Posterior cingulate gyrus (tissue), 11 donors: ENCODE results near the gene MLLT3.

Source experiments
- DNase-seq, 10 donors: peaks; one replicate each; pipeline versions ENCODE4 v3.0.0 to v3.0.0-alpha.2; 2020 to 2021; ENCODE audit warnings: mixed read lengths in 3 of 10
- intact Hi-C: fragments of 100-400 bp; cut with DNase I; formaldehyde crosslinking; loops from one replicate; pipeline ENCODE4 v1.15.1; 2023

MLLT3 gene

DNA sequence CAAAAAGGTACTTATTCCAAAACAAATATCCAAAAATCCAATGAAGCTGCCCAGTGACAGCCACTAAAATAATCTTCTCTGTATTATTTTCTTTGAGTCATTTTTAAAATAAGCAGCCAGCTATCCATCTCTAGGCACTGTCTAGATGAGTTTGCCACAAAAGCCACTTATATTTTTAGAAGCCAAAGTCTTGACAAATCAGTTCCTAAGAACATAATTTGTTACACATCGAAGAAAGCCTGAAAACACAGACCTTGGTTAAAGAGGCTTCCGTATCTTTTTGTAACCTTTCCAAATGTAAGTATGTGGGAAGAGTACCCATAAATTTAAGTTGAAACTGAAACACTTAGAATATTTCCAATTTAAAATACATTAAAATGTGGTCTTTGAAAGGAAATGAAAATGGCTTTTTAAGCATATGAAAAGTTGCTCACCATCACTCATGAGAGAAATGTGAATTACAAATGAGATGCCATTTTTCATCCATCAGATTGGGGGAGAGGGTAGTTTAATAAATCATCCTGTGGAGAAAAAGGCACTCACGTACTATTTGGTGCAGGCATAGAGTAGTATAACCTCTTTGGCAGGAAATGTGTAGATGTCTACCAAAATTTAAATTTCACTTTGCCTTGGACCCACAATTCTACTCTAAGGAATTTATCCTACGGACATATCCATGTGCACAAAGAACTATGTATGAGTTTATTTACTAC is 180.4 kb downstream of the MLLT3 start:
- no peak for DNase-seq
- intact Hi-C loops = loop anchor here (10.0 kb wide), 1 partner anchor 183 kb away; the partner anchor contains the start of gene MLLT3

DNA sequence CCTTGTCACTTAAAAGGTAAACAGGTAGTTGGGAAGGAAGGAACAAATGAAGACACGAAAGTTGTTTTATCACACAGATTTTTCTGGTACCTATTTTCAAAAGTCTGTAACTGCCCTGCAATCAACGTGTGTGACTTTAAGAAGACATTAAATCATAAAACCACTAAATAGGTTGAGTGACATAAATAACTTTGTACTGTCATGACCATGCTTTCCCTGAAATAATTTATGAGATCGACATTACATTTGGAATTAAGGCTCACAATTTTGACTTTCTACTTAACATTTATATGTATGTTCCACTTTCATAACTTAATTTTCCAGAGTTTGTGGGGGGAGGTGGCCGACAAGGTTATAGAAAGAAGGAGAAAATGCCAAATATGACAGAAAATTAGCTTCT is 181.1 kb downstream of the MLLT3 start:
- no peak for DNase-seq
- intact Hi-C loops = loop anchor here (10.0 kb wide), 1 partner anchor 184 kb away; the partner anchor contains the start of gene MLLT3

DNA sequence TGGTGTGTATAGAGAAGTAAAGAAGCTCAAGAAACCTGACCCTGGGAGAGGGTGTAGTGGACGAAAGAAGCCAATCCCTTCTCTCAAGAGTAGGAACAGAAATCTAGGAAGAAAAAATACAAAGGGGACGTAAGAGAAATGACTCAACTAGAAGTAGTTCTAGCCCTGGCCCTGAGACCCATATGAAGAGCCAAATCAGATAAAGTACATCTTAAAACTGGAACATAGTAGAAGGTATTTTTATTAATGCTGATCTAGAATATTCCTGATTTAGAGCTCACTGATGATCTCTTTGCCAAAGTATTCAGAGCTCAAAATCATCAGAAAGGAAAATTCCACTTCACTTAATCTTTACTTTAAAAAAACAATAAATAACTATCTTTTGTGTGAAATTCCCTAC is 184.8 kb downstream of the MLLT3 start:
- intact Hi-C loops = no loop called here
- no peak for DNase-seq

DNA sequence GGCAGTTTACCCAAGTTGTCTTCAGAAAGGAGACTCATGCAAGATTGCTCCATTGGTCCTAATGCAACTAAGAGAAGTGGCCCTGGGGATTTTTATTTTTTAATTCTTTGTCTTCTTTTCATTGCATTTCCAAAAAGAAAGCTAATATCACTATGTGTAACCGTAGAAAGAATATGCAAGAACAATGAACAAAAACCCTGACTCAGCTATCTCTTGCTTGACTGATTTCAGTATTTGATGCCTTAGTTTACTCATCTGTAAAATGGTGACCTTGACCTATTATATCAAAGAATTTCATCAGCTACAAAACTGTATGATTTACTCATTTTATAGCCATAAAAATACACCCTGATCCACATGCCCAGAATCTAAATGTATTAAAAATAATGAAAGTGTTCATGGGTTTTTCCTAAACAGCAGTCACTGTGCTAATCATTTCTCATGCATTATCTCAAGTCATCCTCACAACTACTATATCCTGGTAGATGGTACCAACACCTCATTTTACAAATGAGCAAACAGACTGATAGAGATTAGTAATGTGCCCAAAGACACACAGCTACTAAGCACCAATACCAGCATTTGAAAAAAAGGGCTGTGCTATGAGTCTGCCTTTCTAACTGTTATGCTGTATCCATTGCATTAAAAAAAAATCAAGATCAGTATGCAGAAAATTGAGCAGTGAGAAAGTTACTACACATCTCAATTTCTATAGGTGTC is 185.7 kb downstream of the MLLT3 start:
- intact Hi-C loops = no loop called here
- DNase-seq = no peak

DNA sequence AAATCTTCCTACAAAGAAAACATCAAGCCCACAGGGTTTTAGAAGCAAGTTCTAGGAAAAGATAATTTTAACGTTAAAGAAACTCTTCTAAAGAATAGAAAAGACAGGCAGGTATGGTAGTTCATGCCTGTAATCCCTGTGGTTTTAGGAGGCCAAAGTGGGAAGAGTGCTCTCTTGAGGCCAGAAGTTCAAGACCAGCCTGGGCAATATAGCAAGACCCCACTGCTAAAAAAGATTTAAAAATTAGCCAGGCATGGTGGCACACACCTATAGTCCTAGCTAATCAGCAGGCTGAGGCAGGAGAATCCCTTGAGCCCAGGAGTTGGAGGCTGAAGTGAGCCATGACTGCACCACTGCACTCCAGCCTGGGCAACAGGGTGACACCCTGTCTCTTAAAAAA is 193.3 kb downstream of the MLLT3 start:
- intact Hi-C loops = no loop called here

DNA sequence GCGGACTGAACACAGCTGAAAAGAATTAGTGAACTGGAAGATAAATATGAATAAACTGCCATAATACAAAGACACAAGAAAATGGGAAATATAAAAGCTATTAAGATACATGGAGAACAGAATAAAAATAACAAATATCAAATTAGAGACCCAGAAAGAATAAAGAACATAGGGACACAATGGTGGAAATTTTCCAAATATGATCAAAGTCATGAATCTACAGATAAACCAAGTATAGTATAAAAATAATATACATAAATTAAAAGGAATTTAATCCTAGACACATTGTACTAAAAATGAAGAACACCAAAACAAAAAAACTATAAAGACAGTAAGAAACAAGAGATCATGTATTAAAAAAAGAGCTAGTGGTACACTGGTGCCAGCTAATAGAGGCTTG is 194.9 kb downstream of the MLLT3 start:
- intact Hi-C loops = no loop called here

More for the DNA sequence above, 193.3 kb downstream of the MLLT3 start:
- DNase-seq = no peak

DNA sequence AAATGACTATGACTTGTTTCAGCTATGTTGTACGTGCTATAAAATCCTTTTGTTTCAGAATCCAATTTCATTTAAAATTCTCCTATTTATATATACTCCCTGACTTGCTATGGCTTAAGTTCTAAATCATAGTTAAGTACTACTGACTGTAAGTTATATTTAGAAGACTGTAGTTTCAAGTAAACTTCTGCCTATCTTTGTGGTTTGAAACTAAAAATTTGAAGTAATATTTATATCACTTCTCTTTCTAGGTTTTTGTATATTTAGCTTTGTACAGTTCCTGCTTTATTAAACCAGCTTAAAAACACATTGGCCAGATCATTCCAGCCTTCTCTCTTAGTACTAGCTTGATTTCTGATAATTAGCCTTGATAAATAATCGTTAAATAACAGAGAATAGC is 196.3 kb downstream of the MLLT3 start:
- intact Hi-C loops = no loop called here
- no peak for DNase-seq

More for the DNA sequence above, 194.9 kb downstream of the MLLT3 start:
- DNase-seq = no peak

DNA sequence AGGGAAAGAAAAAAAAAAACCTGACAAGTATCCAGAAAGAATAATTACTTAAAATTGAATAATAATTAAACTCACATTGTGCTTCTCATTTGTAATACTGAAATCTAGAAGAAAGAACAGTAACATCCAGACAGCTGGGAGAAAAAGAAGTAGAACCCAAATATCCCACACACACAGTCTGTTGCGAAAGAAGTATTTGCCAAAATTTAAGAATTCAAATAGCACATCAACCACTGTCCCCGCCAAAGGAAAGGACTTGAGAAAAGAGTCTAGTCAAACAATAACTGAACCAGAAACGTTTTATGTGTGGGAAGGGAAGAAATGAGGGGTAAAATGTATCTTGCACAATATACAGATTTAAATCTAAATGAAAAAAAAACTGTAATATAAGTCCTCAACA is 202.8 kb downstream of the MLLT3 start:
- no peak for DNase-seq
- intact Hi-C loops = no loop called here

DNA sequence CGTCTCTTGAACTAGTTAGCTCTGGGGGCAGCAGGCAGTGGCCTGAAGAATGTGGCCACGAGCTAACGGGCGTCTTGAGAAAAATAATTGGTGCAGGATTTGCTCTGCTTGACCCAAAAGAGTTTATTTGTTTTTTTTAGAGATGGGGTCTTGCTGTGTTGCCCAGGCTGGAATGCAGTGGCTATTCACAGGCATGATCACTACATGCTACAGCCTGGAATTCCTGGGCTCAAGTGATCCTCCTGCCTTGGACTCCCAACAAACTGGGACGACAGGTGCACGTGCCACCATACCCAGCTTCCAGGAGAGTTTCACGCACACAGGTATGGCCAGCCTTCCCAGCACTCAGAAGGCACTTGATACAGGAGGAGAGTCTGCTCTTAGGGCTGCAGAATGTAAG is 203.8 kb downstream of the MLLT3 start:
- intact Hi-C loops = no loop called here
- no peak for DNase-seq

DNA sequence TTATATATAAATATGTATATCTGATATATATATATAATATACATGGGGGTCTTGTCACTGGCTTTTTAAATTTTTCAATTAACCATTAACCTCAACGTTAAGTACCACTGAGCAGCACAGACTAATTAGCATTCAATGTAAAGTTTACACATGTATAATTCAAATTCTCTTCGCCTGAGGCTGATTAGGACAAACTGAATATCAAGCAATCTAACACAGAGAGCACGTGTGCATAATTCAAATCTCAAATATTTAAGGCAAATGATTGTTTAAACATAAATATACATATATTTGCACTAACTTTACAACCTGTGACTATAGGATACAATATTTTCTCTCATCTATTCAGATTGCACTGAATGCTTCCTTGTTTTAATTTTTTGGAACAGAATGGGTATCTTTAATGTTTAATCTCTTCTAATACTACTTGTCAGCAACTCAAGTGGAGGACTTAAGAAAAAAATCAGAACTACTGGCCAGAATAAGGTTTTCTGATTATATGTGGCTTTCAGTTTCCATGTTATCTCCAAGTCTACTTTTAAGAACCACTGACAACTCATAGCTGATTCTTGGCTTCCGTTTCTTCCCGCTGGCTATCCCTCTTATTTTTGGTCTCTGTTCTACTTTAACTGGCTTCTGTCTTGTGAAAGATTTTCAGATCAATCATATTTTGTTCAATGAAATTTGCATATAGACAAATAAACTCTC is 204.8 kb downstream of the MLLT3 start:
- intact Hi-C loops = no loop called here
- DNase-seq = no peak

DNA sequence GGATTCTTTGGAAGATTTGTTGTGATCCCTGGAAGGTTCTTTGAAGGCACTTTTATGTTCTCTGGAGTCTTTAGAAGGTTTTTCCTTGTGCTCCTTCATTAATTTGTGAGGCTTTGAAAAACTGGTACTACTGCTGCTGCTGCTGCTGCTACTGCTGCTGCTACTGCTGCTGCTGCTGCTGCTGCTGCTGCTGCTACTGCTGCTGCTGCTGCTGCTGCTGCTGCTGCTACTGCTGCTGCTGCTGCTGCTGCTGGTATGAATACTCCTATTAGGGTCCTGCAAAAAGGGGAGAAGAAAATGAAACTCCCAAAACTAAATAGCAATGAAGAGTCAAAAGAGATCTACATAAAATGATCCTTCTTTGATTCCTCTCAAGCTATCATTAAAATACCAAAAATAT is 208.1 kb downstream of the MLLT3 start:
- intact Hi-C loops = no loop called here
- no peak for DNase-seq

DNA sequence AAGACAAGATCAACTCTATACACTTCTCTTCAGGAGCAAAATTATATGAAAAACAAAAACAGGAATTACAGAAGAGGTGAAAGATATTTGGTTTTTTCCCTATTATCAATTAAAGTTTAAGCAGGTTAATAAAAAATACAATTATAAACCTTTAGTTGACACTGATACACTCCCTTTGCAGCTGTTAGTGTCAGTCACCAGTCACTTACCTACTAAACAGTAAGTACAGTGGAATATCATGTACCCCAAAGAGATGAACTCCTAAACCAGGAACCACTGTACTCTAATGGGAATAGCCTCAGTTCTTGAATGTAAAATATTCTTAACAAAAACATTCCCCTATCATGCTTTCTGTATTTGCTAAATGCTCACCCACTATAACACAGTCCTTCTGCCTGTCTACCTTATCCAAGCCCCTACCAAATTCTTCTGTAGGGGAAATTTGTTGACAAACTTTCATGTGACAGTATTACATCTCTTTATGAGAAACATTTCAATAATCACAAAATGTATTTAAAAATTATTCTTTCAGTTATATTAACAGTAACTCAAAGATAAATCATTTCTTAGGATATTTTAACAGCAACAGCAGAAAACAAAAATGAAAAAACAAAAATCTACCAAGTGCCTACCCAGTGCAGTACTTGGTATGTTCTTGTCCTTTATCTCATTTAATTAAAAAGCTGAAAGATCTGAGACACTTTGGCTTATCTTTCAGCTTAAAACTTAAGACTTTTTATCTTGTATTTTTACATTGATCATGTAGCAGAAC is 212.8 kb downstream of the MLLT3 start:
- intact Hi-C loops = no loop called here
- DNase-seq = no peak

DNA sequence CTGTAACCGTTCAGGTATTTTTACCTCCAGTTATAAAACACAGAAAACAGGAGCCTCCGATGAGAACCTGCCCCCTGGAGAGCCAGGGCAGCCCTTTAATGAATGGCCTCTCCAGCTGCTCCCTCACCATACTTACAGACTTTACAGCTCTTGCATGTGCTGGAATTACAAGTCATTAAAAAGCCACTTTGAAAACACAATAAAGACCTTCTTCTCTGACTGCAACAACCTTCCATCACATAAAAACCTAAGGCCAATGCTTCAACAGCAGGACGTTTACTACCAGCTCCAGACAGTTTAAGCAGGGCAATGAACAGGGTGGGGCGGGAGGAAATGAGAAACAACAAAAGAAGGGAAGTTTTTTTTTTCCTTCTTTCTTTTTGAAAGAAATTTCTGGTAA is 213.8 kb downstream of the MLLT3 start:
- intact Hi-C loops = no loop called here
- DNase-seq = no peak

DNA sequence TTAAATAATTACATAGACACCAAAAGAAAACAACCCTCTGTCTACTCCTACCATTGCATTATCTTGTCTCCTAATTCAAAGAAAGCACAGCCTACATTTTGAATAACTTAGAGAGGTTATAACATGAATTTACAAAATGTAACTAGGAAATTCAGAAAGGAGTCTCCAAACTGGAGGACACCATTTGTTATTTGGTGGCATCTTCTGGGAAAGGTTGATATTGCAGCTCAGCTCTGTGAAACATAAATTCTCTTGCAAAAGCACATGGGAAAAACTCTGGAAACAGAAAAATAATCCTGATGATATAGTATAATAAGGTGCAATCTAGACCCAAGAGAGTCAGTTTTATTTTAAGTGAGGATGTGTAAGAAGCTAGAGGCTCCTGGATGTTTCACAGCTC is 215.3 kb downstream of the MLLT3 start:
- DNase-seq = no peak
- intact Hi-C loops = no loop called here

DNA sequence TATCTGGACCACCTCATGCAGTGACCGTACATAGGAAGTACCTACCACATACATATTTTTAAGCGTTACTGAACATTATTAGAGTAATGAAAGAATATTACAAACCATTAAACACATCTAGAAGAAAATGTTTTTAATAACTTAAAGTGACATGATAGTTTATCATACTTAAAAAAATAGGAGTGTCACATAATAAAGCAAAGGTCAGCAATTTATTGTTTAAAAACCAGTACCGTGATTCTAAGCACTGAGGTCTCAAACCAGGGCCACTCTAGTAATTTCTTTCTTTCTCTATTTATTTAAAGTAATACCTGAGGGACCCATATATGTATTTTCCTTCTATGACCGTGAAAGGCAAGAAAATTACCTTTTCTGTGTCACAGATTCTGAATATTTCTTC is 216.0 kb downstream of the MLLT3 start:
- intact Hi-C loops = no loop called here

DNA sequence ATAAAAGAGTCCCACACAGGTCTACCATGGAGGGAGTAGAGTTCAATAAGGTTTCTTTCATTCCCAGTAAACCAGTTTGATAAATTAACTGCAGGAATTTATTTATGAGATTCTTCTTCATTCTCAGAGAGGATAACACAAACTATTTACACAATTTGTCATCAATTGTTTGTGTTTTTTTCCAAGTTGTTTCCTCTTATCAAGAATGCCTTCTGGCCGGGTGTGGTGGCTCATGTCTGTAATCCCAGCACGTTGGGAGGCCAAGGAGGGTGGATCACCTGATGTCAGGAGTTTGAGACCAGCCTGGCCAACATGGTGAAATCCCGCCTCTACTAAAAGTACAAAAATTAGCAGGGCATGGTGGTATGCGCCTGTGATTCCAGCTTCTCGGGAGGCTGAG is 216.7 kb downstream of the MLLT3 start:
- DNase-seq = no peak
- intact Hi-C loops = no loop called here

More for the DNA sequence above, 216.0 kb downstream of the MLLT3 start:
- no peak for DNase-seq

DNA sequence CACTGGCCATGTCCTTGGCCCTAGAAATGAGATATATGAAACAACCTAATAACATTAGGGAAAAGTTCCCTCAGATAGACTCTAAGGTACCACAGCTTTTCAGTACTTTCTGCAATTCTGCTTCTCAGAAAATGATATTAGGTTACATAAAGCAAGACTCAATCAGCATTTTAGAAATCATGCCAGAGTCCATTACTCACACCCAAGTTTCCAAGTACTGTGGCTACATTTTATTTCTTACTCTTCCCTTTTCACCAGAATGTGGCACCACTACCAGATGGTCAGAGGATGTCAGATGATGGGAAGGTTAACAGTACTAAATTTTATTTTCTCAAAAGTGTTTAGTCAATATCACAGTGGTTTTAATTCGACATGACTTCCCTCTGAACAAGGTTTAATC is 217.2 kb downstream of the MLLT3 start:
- intact Hi-C loops = no loop called here
- DNase-seq = no peak

DNA sequence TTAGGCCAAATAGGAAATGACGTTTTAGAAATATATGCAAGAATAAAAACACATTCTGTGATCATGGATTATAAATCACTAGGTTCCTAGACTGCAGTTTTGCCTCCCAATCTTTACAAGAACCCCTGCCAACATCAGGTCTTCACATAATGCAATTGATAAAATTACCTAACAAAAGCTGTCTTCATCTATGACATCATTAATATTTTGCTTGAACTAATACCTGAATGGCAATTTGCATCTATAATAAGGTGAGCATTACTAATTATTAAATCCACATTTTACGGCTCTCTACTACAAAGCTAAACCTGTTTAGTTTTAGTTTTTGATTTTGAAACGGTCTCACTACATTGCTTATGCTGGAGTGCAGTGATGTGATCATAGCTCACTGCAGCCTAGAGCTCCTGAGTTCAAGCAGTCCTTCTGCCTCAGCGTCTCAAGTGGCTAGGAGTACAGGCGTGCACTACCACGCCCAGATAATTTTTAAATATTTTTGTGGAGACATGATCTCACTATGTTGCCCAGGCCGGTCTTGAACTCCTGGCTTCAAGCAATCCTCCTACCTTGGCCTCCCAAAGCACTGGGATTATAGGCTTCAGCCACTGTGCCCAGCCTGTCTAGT is 218.0 kb downstream of the MLLT3 start:
- intact Hi-C loops = no loop called here
- no peak for DNase-seq

DNA sequence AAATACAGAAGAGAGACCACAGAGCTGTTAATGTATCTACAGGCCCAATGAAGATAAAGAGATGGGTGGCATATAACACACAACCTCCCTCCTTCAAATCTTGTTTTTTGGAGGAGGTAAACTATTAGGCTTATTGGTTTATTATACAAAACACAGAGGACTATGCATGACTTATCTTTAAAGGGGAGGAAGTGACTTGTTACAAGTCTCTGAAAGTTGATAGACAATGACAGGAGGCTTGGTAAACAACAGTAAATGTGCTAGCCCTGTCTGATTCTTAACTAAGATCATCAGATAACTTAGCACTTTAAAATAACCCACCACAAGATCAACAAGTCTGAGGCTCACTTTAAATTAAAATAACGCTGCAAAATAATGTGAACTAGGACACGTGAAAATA is 219.0 kb downstream of the MLLT3 start:
- intact Hi-C loops = no loop called here
- no peak for DNase-seq

DNA sequence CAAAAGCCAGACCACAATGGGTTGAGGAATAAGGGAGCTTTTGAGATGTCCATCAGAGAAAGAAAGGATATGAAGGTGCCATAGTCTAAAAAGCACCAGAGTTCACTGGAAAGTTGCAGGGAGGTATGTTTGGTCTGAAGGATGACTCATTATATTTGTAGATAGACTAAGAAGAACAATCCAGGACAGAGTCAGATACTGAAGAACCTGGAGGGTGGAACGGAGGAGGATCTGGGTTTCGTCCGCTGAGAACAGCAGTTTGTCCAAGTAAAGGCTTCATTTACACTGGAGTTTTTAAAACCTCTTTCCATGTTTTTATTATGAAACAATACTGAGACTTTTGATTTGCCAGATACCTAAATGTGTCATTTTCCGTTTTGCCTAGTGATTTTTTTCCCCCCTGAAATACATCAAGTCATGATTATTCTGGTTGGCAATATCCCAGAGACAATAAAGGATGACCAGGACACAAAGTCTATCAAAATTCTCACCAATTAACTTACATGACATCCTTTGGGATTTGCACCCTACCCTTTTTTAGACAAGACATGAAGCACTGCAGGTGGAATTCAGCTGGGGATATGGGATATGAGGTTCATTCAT is 219.9 kb downstream of the MLLT3 start:
- no peak for DNase-seq
- intact Hi-C loops = no loop called here
